IPS-15b (cell line): ENCODE data around the gene SLC6A3.

Source experiments
- H3K27me3 ChIP-seq: one replicate; pipeline ENCODE4 v1.6.1; 2013; ENCODE audit warnings: low read length; ENCODE audit not compliant: control insufficient read depth, insufficient read depth
- H3K36me3 ChIP-seq: one replicate; pipeline ENCODE4 v1.6.1; 2013; ENCODE audit warnings: low read length; ENCODE audit not compliant: control insufficient read depth, insufficient read depth
- H3K4me1 ChIP-seq: one replicate; pipeline ENCODE4 v1.6.1; 2013; ENCODE audit warnings: mild to moderate bottlenecking, low read length; ENCODE audit not compliant: control insufficient read depth, insufficient read depth
- H3K4me3 ChIP-seq: one replicate; pipeline ENCODE4 v1.5.1; 2013; ENCODE audit warnings: low read depth, low read length
- H3K9ac ChIP-seq: one replicate; pipeline ENCODE4 v1.6.1; 2013; ENCODE audit warnings: low read depth, mild to moderate bottlenecking, low read length
- H3K9me3 ChIP-seq: one replicate; pipeline ENCODE4 v1.6.1; 2013; ENCODE audit warnings: mild to moderate bottlenecking, low read length; ENCODE audit not compliant: control insufficient read depth, insufficient read depth

Gene SLC6A3

DNA sequence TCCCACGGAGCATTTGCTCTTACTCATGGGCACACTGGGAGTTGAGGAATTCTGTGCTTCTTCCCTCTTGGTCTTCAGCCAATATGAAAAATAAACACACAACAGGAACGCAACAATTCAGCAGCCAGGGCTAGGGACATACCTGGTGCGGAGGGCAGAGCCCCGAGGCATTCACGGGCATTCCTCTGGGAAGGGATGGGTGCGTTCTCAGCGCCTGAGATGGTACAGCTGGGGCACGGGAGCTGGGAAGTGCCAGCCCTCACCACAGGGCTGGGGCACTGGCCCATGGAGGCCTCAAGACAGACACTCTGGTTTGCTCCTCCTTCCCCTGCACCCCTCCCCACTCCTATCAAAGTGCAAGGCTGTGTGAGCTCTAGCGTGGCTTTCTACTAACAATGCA is 2.1 kb downstream of the SLC6A3 start:
- no peaks in the 10 kb centered on the region for H3K9me3 ChIP-seq
- no peaks in the 10 kb centered on the region for H3K4me1 ChIP-seq
- no peak overlapping the region for H3K9ac ChIP-seq
- no peak overlapping the region for H3K4me3 ChIP-seq
- peaks cover 52% of the 10 kb centered on the region for H3K27me3 ChIP-seq
- no peaks in the 10 kb centered on the region for H3K36me3 ChIP-seq

- Histone ChIP-seq H3K4me1 (no peaks in the 10 kb centered on the region), H3K9ac (no peak overlapping the region), H3K27me3 (peaks cover 48% of the 10 kb centered on the region), H3K9me3 (no peaks in the 10 kb centered on the region), H3K4me3 (no peak overlapping the region), H3K36me3 (no peaks in the 10 kb centered on the region)
Observed at GRCh38 chr5:1442222-1443145, 2.8 kb downstream of the SLC6A3 start.

GRCh38 chr5:1441166-1441865 is 3.9 kb downstream of the SLC6A3 start:
- Histone ChIP-seq H3K9me3 (no peaks in the 10 kb centered on the region), H3K4me3 (no peak overlapping the region), H3K36me3 (no peaks in the 10 kb centered on the region), H3K4me1 (no peaks in the 10 kb centered on the region), H3K27me3 (peaks cover 37% of the 10 kb centered on the region), H3K9ac (no peak overlapping the region)

GRCh38 chr5:1440098-1440493 is 5.1 kb downstream of the SLC6A3 start:
- Histone ChIP-seq H3K27me3 (peaks cover 30% of the 10 kb centered on the region), H3K36me3 (no peaks in the 10 kb centered on the region), H3K9ac (no peak overlapping the region)

GRCh38 chr5:1439388-1440097 is 5.7 kb downstream of the SLC6A3 start:
- no peaks in the 10 kb centered on the region for H3K36me3 ChIP-seq
- peaks cover 26% of the 10 kb centered on the region for H3K27me3 ChIP-seq
- H3K9ac ChIP-seq = no peak overlapping the region
- H3K4me3 ChIP-seq = no peak overlapping the region
- no peaks in the 10 kb centered on the region for H3K4me1 ChIP-seq
- no peaks in the 10 kb centered on the region for H3K9me3 ChIP-seq

More at GRCh38 chr5:1440098-1440493, 5.1 kb downstream of the SLC6A3 start:
- H3K9me3 ChIP-seq = no peaks in the 10 kb centered on the region
- H3K4me3 ChIP-seq = no peak overlapping the region
- H3K4me1 ChIP-seq = no peaks in the 10 kb centered on the region

GRCh38 chr5:1438871-1439270 is 6.4 kb downstream of the SLC6A3 start:
- Histone ChIP-seq H3K9me3 (peaks cover 3% of the 10 kb centered on the region), H3K4me3 (no peak overlapping the region), H3K4me1 (no peaks in the 10 kb centered on the region), H3K9ac (no peak overlapping the region), H3K36me3 (no peaks in the 10 kb centered on the region), H3K27me3 (peaks cover 19% of the 10 kb centered on the region)

GRCh38 chr5:1437876-1438559 is 7.2 kb downstream of the SLC6A3 start:
- Histone ChIP-seq H3K27me3 (peaks cover 10% of the 10 kb centered on the region), H3K9me3 (peaks cover 7% of the 10 kb centered on the region), H3K4me3 (no peak overlapping the region), H3K36me3 (no peaks in the 10 kb centered on the region), H3K4me1 (no peaks in the 10 kb centered on the region), H3K9ac (no peak overlapping the region)

DNA sequence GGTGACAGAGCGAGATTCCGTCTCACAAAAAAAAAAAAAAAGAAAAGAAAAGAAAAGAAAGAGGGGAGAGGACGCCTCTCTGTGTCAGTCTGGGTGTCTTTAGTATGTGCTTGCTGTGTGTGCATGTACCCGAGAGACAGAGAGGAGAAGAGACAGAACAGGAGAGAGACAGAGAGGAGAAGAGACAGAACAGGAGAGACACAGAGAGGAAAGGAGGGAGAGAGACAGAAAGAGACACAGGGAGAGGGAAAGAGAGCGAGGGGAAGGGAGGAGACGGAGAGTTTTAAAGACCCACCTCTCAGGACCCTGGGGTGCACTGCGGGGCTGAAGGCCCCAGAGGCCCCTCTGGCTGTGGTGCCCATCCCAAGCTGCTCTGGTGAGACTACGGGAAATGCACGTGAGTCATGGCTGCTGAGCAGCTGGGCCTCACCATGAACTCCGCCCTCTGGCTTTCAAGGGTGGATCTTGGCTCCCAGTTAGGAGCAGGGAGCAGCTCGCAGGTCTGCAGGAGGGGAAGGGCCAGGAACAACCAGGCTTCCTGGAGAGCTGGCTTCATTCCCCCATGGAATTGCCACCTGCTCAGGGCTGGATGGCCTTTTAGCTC is 7.9 kb downstream of the SLC6A3 start:
- H3K36me3 ChIP-seq = no peaks in the 10 kb centered on the region
- H3K4me3 ChIP-seq = no peak overlapping the region
- no peak overlapping the region for H3K9ac ChIP-seq
- peaks cover 7% of the 10 kb centered on the region for H3K9me3 ChIP-seq
- no peaks in the 10 kb centered on the region for H3K4me1 ChIP-seq
- peaks cover 6% of the 10 kb centered on the region for H3K27me3 ChIP-seq

GRCh38 chr5:1436681-1437080 is 8.6 kb downstream of the SLC6A3 start:
- no peaks in the 10 kb centered on the region for H3K4me1 ChIP-seq
- H3K36me3 ChIP-seq = no peaks in the 10 kb centered on the region
- no peak overlapping the region for H3K4me3 ChIP-seq
- peaks cover 7% of the 10 kb centered on the region for H3K9me3 ChIP-seq
- H3K27me3 ChIP-seq = peaks cover 3% of the 10 kb centered on the region
- H3K9ac ChIP-seq = no peak overlapping the region

DNA sequence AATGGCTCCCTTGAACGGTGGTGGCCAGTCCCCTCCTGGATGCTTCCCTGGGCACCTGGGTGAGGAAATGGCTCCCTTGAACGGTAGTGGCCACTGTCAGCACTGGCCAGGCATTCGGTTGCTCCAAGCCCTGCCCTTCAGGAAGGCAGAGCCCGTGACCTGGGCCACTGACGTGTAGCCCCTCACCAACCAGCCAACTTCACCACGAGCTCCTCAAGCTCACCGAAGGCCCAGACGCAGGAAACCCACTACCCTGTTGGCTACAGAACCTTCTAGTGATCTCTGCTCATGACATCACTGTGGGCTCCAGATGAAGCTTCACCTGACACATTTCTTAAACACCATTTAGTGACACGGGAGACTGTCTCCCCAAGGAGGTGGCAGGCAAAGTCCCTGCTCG is 9.2 kb downstream of the SLC6A3 start:
- H3K9ac ChIP-seq = no peak overlapping the region
- H3K27me3 ChIP-seq = peaks cover 3% of the 10 kb centered on the region
- H3K36me3 ChIP-seq = no peaks in the 10 kb centered on the region
- H3K4me1 ChIP-seq = no peaks in the 10 kb centered on the region
- peaks cover 7% of the 10 kb centered on the region for H3K9me3 ChIP-seq
- no peak overlapping the region for H3K4me3 ChIP-seq

DNA sequence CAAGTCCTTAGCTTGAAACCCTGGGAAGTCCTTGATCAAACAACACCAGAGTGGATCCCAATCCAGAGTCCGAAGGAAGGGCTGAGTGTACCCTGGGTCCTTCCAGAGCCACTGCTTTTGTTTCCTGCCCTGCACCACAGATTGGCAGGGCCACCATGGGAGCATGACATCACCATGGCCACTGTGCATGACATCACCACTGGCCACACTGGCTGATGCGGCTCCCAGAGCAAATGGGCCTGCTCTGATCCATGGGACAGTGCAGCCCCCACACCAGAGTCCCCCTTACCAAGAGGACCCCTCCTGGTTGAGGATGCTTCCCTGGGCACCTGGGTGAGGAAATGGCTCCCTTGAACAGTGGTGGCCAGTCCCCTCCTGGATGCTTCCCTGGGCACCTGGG is 9.9 kb downstream of the SLC6A3 start:
- Histone ChIP-seq H3K9me3 (peaks cover 7% of the 10 kb centered on the region), H3K27me3 (no peaks in the 10 kb centered on the region), H3K9ac (no peak overlapping the region), H3K4me3 (no peak overlapping the region), H3K4me1 (no peaks in the 10 kb centered on the region), H3K36me3 (no peaks in the 10 kb centered on the region)
